GM21360 (cell line): ENCODE results near the gene SMAD6.

Experiments used
- ATAC-seq: cut with Tn5 transposase; IDR thresholded peaks from one replicate; pipeline ENCODE4 v1.9.1; 2021; ENCODE audit warnings: mild to moderate bottlenecking, moderate library complexity; ENCODE audit not compliant: unreplicated experiment

SMAD6 gene

GRCh38 chr15:66702787-66703539 is 927 bp downstream of the SMAD6 start:
- no peak for ATAC-seq

- ATAC-seq: no peak
Observed at GRCh38 chr15:66703540-66703941, 1.5 kb downstream of the SMAD6 start.

- ATAC-seq: no peak
Observed at GRCh38 chr15:66704019-66704802, 2.2 kb downstream of the SMAD6 start.

GRCh38 chr15:66704803-66705153 is 2.7 kb downstream of the SMAD6 start:
- no peak for ATAC-seq

- no peak for ATAC-seq
Observed at GRCh38 chr15:66705277-66706146, 3.5 kb downstream of the SMAD6 start.

GRCh38 chr15:66706225-66706732 is 4.2 kb downstream of the SMAD6 start:
- no peak for ATAC-seq

GRCh38 chr15:66706840-66707239 is 4.8 kb downstream of the SMAD6 start:
- no peak for ATAC-seq

GRCh38 chr15:66707310-66708082 is 5.5 kb downstream of the SMAD6 start:
- ATAC-seq: no peak

- no peak for ATAC-seq
Observed at GRCh38 chr15:66708389-66708788, 6.4 kb downstream of the SMAD6 start.

GRCh38 chr15:66709884-66710283 is 7.8 kb downstream of the SMAD6 start:
- no peak for ATAC-seq

GRCh38 chr15:66711260-66711659 is 9.2 kb downstream of the SMAD6 start:
- ATAC-seq: no peak

GRCh38 chr15:66711862-66712261 is 9.8 kb downstream of the SMAD6 start:
- ATAC-seq: no peak

- no peak for ATAC-seq
Observed at GRCh38 chr15:66713843-66714508, 11.9 kb downstream of the SMAD6 start.

- no peak for ATAC-seq
Observed at GRCh38 chr15:66714543-66714981, 12.5 kb downstream of the SMAD6 start.

- ATAC-seq: no peak
Observed at GRCh38 chr15:66715181-66715624, 13.2 kb downstream of the SMAD6 start.

- ATAC-seq: no peak
Observed at GRCh38 chr15:66715720-66716655, 14.0 kb downstream of the SMAD6 start.

- ATAC-seq: no peak
Observed at GRCh38 chr15:66716656-66717020, 14.6 kb downstream of the SMAD6 start.

- ATAC-seq: no peak
Observed at GRCh38 chr15:66718220-66718988, 16.4 kb downstream of the SMAD6 start.
